ENCODE measurements around the gene KLK5.

Gene KLK5

GRCh38 chr19:50947123-50947522, 5.7 kb downstream of the KLK5 start:
- H4K20me1 ChIP-seq (ENCODE audit: insufficient read depth, low read length): no peaks in the 10 kb centered on the region
- H3K27ac ChIP-seq (ENCODE audit: low read length): no peak overlapping the region
- H3K4me2 ChIP-seq (ENCODE audit: low read depth, low read length): no peak overlapping the region
- H3K27me3 ChIP-seq (replicated peaks; ENCODE audit: insufficient read depth, low read length): peaks cover 34% of the 10 kb centered on the region
- H3K4me1 ChIP-seq (ENCODE audit: low read length): no peaks in the 10 kb centered on the region
- H3K9me2 ChIP-seq (replicated peaks; ENCODE audit: insufficient read depth, low read length): no peaks in the 10 kb centered on the region
- no peak for DNase-seq
- no peaks in the 10 kb centered on the region for H3K79me2 ChIP-seq (ENCODE audit: low read length)
- TF ChIP-seq EZH2 (optimal IDR thresholded peaks at IDR 0.05; ENCODE audit: low read depth, low read length) (no peak), EZH2phosphoT487 (IDR thresholded peaks at IDR 0.05; ENCODE audit: low read length) (no peak), CTCF (IDR thresholded peaks at IDR 0.05; ENCODE audit: low read length) (no peak)
- H3K9ac ChIP-seq (ENCODE audit: low read length): no peak overlapping the region
- no peak overlapping the region for H2AFZ ChIP-seq (ENCODE audit: low read length)
- no peak overlapping the region for H3K4me3 ChIP-seq (ENCODE audit: low read length)
- no peaks in the 10 kb centered on the region for H3F3A ChIP-seq (ENCODE audit: insufficient read depth, low read length)
- no peaks in the 10 kb centered on the region for H3K9me3 ChIP-seq (replicated peaks; ENCODE audit: insufficient read depth, low read length)
- H3K36me3 ChIP-seq (replicated peaks; ENCODE audit: insufficient read depth, low read length): no peaks in the 10 kb centered on the region

- peaks cover 34% of the 10 kb centered on the region for H3K27me3 ChIP-seq (replicated peaks; ENCODE audit: insufficient read depth, low read length)
- TF ChIP-seq EZH2phosphoT487 (IDR thresholded peaks at IDR 0.05; ENCODE audit: low read length): no peak
- TF ChIP-seq EZH2 (optimal IDR thresholded peaks at IDR 0.05; ENCODE audit: low read depth, low read length): no peak
- no peak for TF ChIP-seq CTCF (IDR thresholded peaks at IDR 0.05; ENCODE audit: low read length)
- H3K9me3 ChIP-seq (replicated peaks; ENCODE audit: insufficient read depth, low read length): no peaks in the 10 kb centered on the region
- DNase-seq: no peak
- H3K4me1 ChIP-seq (ENCODE audit: low read length): no peaks in the 10 kb centered on the region
- H2AFZ ChIP-seq (ENCODE audit: low read length): no peak overlapping the region
- H3K9ac ChIP-seq (ENCODE audit: low read length): no peak overlapping the region
- no peaks in the 10 kb centered on the region for H3K79me2 ChIP-seq (ENCODE audit: low read length)
- H3K4me2 ChIP-seq (ENCODE audit: low read depth, low read length): no peak overlapping the region
- H3K9me2 ChIP-seq (replicated peaks; ENCODE audit: insufficient read depth, low read length): no peaks in the 10 kb centered on the region
- no peaks in the 10 kb centered on the region for H3F3A ChIP-seq (ENCODE audit: insufficient read depth, low read length)
- no peaks in the 10 kb centered on the region for H3K36me3 ChIP-seq (replicated peaks; ENCODE audit: insufficient read depth, low read length)
- no peaks in the 10 kb centered on the region for H4K20me1 ChIP-seq (ENCODE audit: insufficient read depth, low read length)
- no peak overlapping the region for H3K4me3 ChIP-seq (ENCODE audit: low read length)
- H3K27ac ChIP-seq (ENCODE audit: low read length): no peak overlapping the region
Measured at GRCh38 chr19:50944795-50945194, 8.0 kb downstream of the KLK5 start.

GRCh38 chr19:50943074-50943828, 9.6 kb downstream of the KLK5 start:
- DNase-seq: no peak
- no peak overlapping the region for H3K27ac ChIP-seq (ENCODE audit: low read length)
- H2AFZ ChIP-seq (ENCODE audit: low read length): no peak overlapping the region
- H3K4me1 ChIP-seq (ENCODE audit: low read length): no peaks in the 10 kb centered on the region
- no peaks in the 10 kb centered on the region for H3K36me3 ChIP-seq (replicated peaks; ENCODE audit: insufficient read depth, low read length)
- H3K9ac ChIP-seq (ENCODE audit: low read length): no peak overlapping the region
- H3K27me3 ChIP-seq (replicated peaks; ENCODE audit: insufficient read depth, low read length): peaks cover 34% of the 10 kb centered on the region
- no peaks in the 10 kb centered on the region for H3K79me2 ChIP-seq (ENCODE audit: low read length)
- H3K9me3 ChIP-seq (replicated peaks; ENCODE audit: insufficient read depth, low read length): no peaks in the 10 kb centered on the region
- H4K20me1 ChIP-seq (ENCODE audit: insufficient read depth, low read length): no peaks in the 10 kb centered on the region
- no peak overlapping the region for H3K4me3 ChIP-seq (ENCODE audit: low read length)
- no peaks in the 10 kb centered on the region for H3F3A ChIP-seq (ENCODE audit: insufficient read depth, low read length)
- H3K4me2 ChIP-seq (ENCODE audit: low read depth, low read length): no peak overlapping the region
- TF ChIP-seq CTCF (IDR thresholded peaks at IDR 0.05; ENCODE audit: low read length): no peak
- no peak for TF ChIP-seq EZH2phosphoT487 (IDR thresholded peaks at IDR 0.05; ENCODE audit: low read length)
- no peak for TF ChIP-seq EZH2 (optimal IDR thresholded peaks at IDR 0.05; ENCODE audit: low read depth, low read length)
- H3K9me2 ChIP-seq (replicated peaks; ENCODE audit: insufficient read depth, low read length): no peaks in the 10 kb centered on the region

All from MM.1S (cell line).